Neural cell (in vitro differentiated cells): ENCODE measurements around the gene CEP170B. TPM values are rescaled to one million over a fixed set of nuclear protein-coding genes. Genes with fewer than 3 reads are reported as not detected.

Experiments used
- H2AFZ ChIP-seq: fragments of 200-600, 300-800 bp; sonication (generic), shearing (Covaris generic); 2 replicates; pipeline ENCODE4 v1.6.0; 2014; ENCODE audit warnings: low read depth, mild to moderate bottlenecking, antibody characterized with exemption, low read length, moderate library complexity
- H3F3A ChIP-seq: fragments of 200-600 bp; shearing (Covaris generic); 2 replicates; pipeline ENCODE4 v1.6.1; 2016; ENCODE audit warnings: mild to moderate bottlenecking, moderate library complexity, mixed read lengths, antibody characterized with exemption, low read length; ENCODE audit not compliant: insufficient read depth, poor library complexity, severe bottlenecking
- H3K27ac ChIP-seq: fragments of 200-600, 300-800 bp; sonication (generic), shearing (Covaris generic); 2 replicates; pipeline ENCODE4 v1.5.1; 2014; ENCODE audit warnings: mild to moderate bottlenecking, low read length, moderate library complexity
- H3K27me3 ChIP-seq: fragments of 300-800, 200-600 bp; sonication (generic), shearing (Covaris generic); 2 replicates; pipeline ENCODE4 v1.6.0; 2014; ENCODE audit warnings: mild to moderate bottlenecking, low read depth, low read length, moderate library complexity; ENCODE audit not compliant: insufficient read depth
- H3K36me3 ChIP-seq: fragments of 300-800, 200-600 bp; sonication (generic), shearing (Covaris generic); 2 replicates; pipeline ENCODE4 v1.5.1; 2014; ENCODE audit warnings: mild to moderate bottlenecking, antibody characterized with exemption, low read length, moderate library complexity; ENCODE audit not compliant: insufficient read depth
- H3K4me2 ChIP-seq: fragments of 300-800, 200-600 bp; sonication (generic), shearing (Covaris generic); 2 replicates; pipeline ENCODE4 v1.6.0; 2014; ENCODE audit warnings: mild to moderate bottlenecking, low read length
- H3K4me3 ChIP-seq: fragments of 300-800, 200-600 bp; sonication (generic), shearing (Covaris generic); 2 replicates; pipeline ENCODE4 v1.5.1; 2014; ENCODE audit warnings: mild to moderate bottlenecking, low read length, moderate library complexity
- H3K79me2 ChIP-seq: fragments of 200-600 bp; shearing (Covaris generic); replicated peaks from 2 replicates; pipeline ENCODE4 v1.6.0; 2014; ENCODE audit warnings: mild to moderate bottlenecking, low read length, moderate library complexity; ENCODE audit not compliant: insufficient read depth
- H3K9ac ChIP-seq: fragments of 300-800, 200-600 bp; sonication (generic), shearing (Covaris generic); 2 replicates; pipeline ENCODE4 v1.6.1; 2016; ENCODE audit warnings: mild to moderate bottlenecking, low read length, mixed read lengths
- H3K9me2 ChIP-seq: fragments of 200-600 bp; shearing (Covaris generic); 2 replicates; pipeline ENCODE4 v1.6.1; 2016; ENCODE audit warnings: mild to moderate bottlenecking, low read length, mixed read lengths; ENCODE audit not compliant: insufficient read depth
- H3K9me3 ChIP-seq: fragments of 200-600, 300-800 bp; sonication (generic), shearing (Covaris generic); 2 replicates; pipeline ENCODE4 v1.6.1; 2016; ENCODE audit warnings: mild to moderate bottlenecking, mixed run types, low read length, moderate library complexity, mixed read lengths
- H4K20me1 ChIP-seq: fragments of 200-600 bp; shearing (Covaris generic); 2 replicates; pipeline ENCODE4 v1.6.1; 2016; ENCODE audit warnings: mild to moderate bottlenecking, mixed run types; ENCODE audit not compliant: insufficient read depth
- CTCF ChIP-seq: fragments of 450-650 bp; IDR thresholded peaks from 2 replicates; pipeline ENCODE4 v1.5.1; 2014; ENCODE audit warnings: antibody characterized with exemption, mild to moderate bottlenecking, moderate library complexity; ENCODE audit not compliant: poor library complexity, severe bottlenecking
- EP300 ChIP-seq: fragments of 450-650 bp; conservative IDR thresholded peaks from 2 replicates; pipeline ENCODE4 v1.6.1; 2014; ENCODE audit warnings: antibody characterized with exemption, mild to moderate bottlenecking, moderate library complexity; ENCODE audit not compliant: poor library complexity, severe bottlenecking
- EZH2 ChIP-seq: fragments of 200-600, 300-800 bp; shearing (Covaris generic), sonication (generic); IDR thresholded peaks from 2 replicates; pipeline ENCODE4 v1.6.1; 2014; ENCODE audit warnings: antibody characterized with exemption, low read length, borderline replicate concordance, mild to moderate bottlenecking; ENCODE audit not compliant: insufficient read depth, poor library complexity, severe bottlenecking
- MXI1 ChIP-seq: fragments of 450-650 bp; conservative IDR thresholded peaks from 2 replicates; pipeline ENCODE4 v1.6.1; 2014; ENCODE audit warnings: antibody characterized with exemption, mild to moderate bottlenecking; ENCODE audit not compliant: poor library complexity, severe bottlenecking
- POLR2AphosphoS5 ChIP-seq: IDR thresholded peaks from 2 replicates; pipeline ENCODE4 v1.6.1; 2012
- RAD21 ChIP-seq: fragments of 450-650 bp; conservative IDR thresholded peaks from 2 replicates; pipeline ENCODE4 v1.6.1; 2014; ENCODE audit warnings: antibody characterized with exemption, mild to moderate bottlenecking, moderate library complexity
- REST ChIP-seq: IDR thresholded peaks from 2 replicates; pipeline ENCODE4 v1.6.1; 2012; ENCODE audit warnings: borderline replicate concordance
- SMC3 ChIP-seq: fragments of 450-650 bp; conservative IDR thresholded peaks from 2 replicates; pipeline ENCODE4 v1.6.1; 2014; ENCODE audit warnings: antibody characterized with exemption, mild to moderate bottlenecking, moderate library complexity; ENCODE audit not compliant: poor library complexity
- TAF1 ChIP-seq: IDR thresholded peaks from 2 replicates; pipeline ENCODE4 v1.6.1; 2012; ENCODE audit warnings: low read depth
- polyA plus RNA-seq: library from polyadenylated mRNA; depleted of rRNA; stranded (reverse); fragments of >200 nt; gene quantifications from 2 replicates; pipeline ENCODE4 v1.2.3, GENCODE V29; 2014

The CEP170B gene
- polyA plus RNA-seq, 1 donor from 2014 or later, result 11.6 TPM

- Histone ChIP-seq H3K27me3 (no peaks in the 10 kb centered on the region), H3K9ac (no peak overlapping the region), H4K20me1 (no peaks in the 10 kb centered on the region), H3K9me3 (no peaks in the 10 kb centered on the region), H3K27ac (no peak overlapping the region), H3K4me2 (no peak overlapping the region), H3K9me2 (no peaks in the 10 kb centered on the region), H3F3A (no peaks in the 10 kb centered on the region), H3K36me3 (peaks cover 10% of the 10 kb centered on the region), H2AFZ (no peak overlapping the region), H3K4me3 (no peak overlapping the region), H3K79me2 (no peaks in the 10 kb centered on the region)
- TF ChIP-seq RAD21, result no peak
- TF ChIP-seq EZH2, result no peak
- TF ChIP-seq SMC3, result no peak
- no peak for TF ChIP-seq MXI1
- no peak for TF ChIP-seq CTCF
- TF ChIP-seq TAF1, result no peak
- no peak for TF ChIP-seq POLR2AphosphoS5
- TF ChIP-seq EP300, result no peak
- no peak for TF ChIP-seq REST
Measured at GRCh38 chr14:104885031-104885972, 20.2 kb downstream of the CEP170B start.

- H3K4me2 ChIP-seq, result no peak overlapping the region
- H3K9me3 ChIP-seq, result no peaks in the 10 kb centered on the region
- no peak for TF ChIP-seq REST
- TF ChIP-seq POLR2AphosphoS5, result no peak
- TF ChIP-seq CTCF, result no peak
- no peak for TF ChIP-seq EZH2
- TF ChIP-seq SMC3, result no peak
- no peak overlapping the region for H3K9ac ChIP-seq
- no peaks in the 10 kb centered on the region for H3K9me2 ChIP-seq
- no peaks in the 10 kb centered on the region for H3K27me3 ChIP-seq
- H3K79me2 ChIP-seq, result no peaks in the 10 kb centered on the region
- H3K36me3 ChIP-seq, result peaks cover 10% of the 10 kb centered on the region
- no peaks in the 10 kb centered on the region for H3F3A ChIP-seq
- no peak overlapping the region for H3K27ac ChIP-seq
- H3K4me3 ChIP-seq, result no peak overlapping the region
- no peak overlapping the region for H2AFZ ChIP-seq
- H4K20me1 ChIP-seq, result no peaks in the 10 kb centered on the region
Measured at GRCh38 chr14:104885973-104886689, 21.1 kb downstream of the CEP170B start.
